Transverse colon (tissue), 4 donors: ENCODE data around the gene MTURN. TPM values are rescaled to one million over a fixed set of nuclear protein-coding genes. Genes with fewer than 3 reads are reported as not detected.

Experiments
- DNase-seq: peaks from one replicate; pipeline ENCODE4 v3.0.0-alpha.2; 2019
- H3K27ac ChIP-seq, 4 donors: fragments of 200-600 bp; sonication (generic); 2 replicates each; pipeline ENCODE4 v1.5.1; 2016 to 2018; ENCODE audit warnings: inconsistent platforms in 4 of 4
- H3K27me3 ChIP-seq: fragments of 200-600 bp; sonication (generic); 2 replicates; pipeline ENCODE4 v1.5.1; 2017; ENCODE audit warnings: inconsistent platforms
- H3K36me3 ChIP-seq, 4 donors: fragments of 200-600 bp; sonication (generic); 2 replicates each; pipeline ENCODE4 v1.5.1; 2017 to 2019; ENCODE audit warnings: inconsistent platforms in 4 of 4
- H3K4me1 ChIP-seq, 4 donors: fragments of 200-600 bp; sonication (generic); 2 replicates each; pipeline ENCODE4 v1.5.1; 2017 to 2020; ENCODE audit warnings: inconsistent platforms in 4 of 4
- H3K4me3 ChIP-seq, 4 donors: fragments of 200-600 bp; sonication (generic); 1 replicate in 1 of 4; 2 replicates in 3 of 4; pipeline versions ENCODE4 v1.5.1 to v1.6.1; 2017 to 2019; ENCODE audit warnings: inconsistent platforms in 4 of 4
- H3K9me3 ChIP-seq, 2 donors: fragments of 200-600 bp; sonication (generic); 2 replicates each; pipeline ENCODE4 v1.5.1; 2017 to 2019; ENCODE audit warnings: inconsistent platforms in 2 of 2
- CTCF ChIP-seq, 5 experiments: fragments of 200-600 bp in 3 of 5; fragments of 450-650 bp in 2 of 5; sonication (generic) in 3 of 5; IDR thresholded peaks; 1 replicate in 2 of 5; 2 replicates in 3 of 5; pipeline ENCODE4 v1.5.1; 2016 to 2017; ENCODE audit warnings: antibody characterized with exemption in 5 of 5, inconsistent platforms in 3 of 5, mild to moderate bottlenecking in 2 of 5, moderate library complexity in 1 of 5
- EP300 ChIP-seq: sonication (generic); formaldehyde crosslinking; IDR thresholded peaks from one replicate; pipeline ENCODE4 v1.6.1; 2017; ENCODE audit warnings: antibody characterized with exemption, low read depth
- POLR2A ChIP-seq: fragments of 450-650 bp; IDR thresholded peaks from one replicate; pipeline ENCODE4 v1.6.1; 2016; ENCODE audit warnings: antibody characterized with exemption, mild to moderate bottlenecking, moderate library complexity
- POLR2AphosphoS5 ChIP-seq, 3 donors: sonication (generic); formaldehyde crosslinking; IDR thresholded peaks; one replicate each; pipeline ENCODE4 v1.6.1; 2016; ENCODE audit warnings: antibody characterized with exemption in 3 of 3
- WGBS, 2 donors: methylation state at CpG; one replicate each; pipeline ENCODE4 v1.1.5; 2018; ENCODE audit warnings: low coverage in 1 of 2; 5-methylcytosine and 5-hydroxymethylcytosine counted together
- in situ Hi-C, 4 donors: fragments of 200-750 bp; cut with MboI; loops; one replicate each; pipeline versions ENCODE4 v1.15.0 to v1.15.1; 2017; ENCODE audit warnings: low sequenced_read_pairs in 3 of 4, low pct_ligation_motif_present in 1 of 4, low pct_unique_long_range_greater_than_20kb in 1 of 4
- intact Hi-C: fragments of 100-400 bp; cut with DNase I; formaldehyde crosslinking; loops from one replicate; pipeline ENCODE4 v1.15.1; 2023; ENCODE audit warnings: low total_unique reads
- total RNA-seq, 4 donors: library from RNA; depleted of rRNA; stranded (reverse); fragments of >200 nt; gene quantifications; one replicate each; pipeline ENCODE4 v1.1.0, GENCODE V29; 2016

The MTURN gene
- total RNA-seq, 4 donors from 2014 or later, result 7.9 to 28.3 (median 15.0) TPM

GRCh38 chr7:30143748-30144251 is 9.0 kb downstream of the MTURN start:
- Histone ChIP-seq H3K4me3 (no peak overlapping the region), H3K27ac (peak overlapping the region in 3 of 4 donors; percentile 22 to 70 (median 56)), H3K36me3 (no peaks in the 10 kb centered on the region), H3K4me1 (peaks cover 0 to 37% (median 20%) of the 10 kb centered on the region in 4 donors), H3K27me3 (no peaks in the 10 kb centered on the region), H3K9me3 (no peaks in the 10 kb centered on the region)
- no peak for DNase-seq
- in situ Hi-C loops (no loop called here), intact Hi-C loops (no loop called here)
- TF ChIP-seq CTCF (IDR thresholded peaks at IDR 0.05) (no peak), POLR2A (no peak)
- WGBS, 2 donors, result 42 to 50% methylated on average over 1 of the region's 1 CpG

GRCh38 chr7:30144657-30145306 is 10.0 kb downstream of the MTURN start:
- no peaks in the 10 kb centered on the region for H3K27me3 ChIP-seq
- no peaks in the 10 kb centered on the region for H3K36me3 ChIP-seq
- intact Hi-C loops, result no loop called here
- peaks cover 0 to 37% (median 20%) of the 10 kb centered on the region in 4 donors for H3K4me1 ChIP-seq
- DNase-seq, result no peak
- no peaks in the 10 kb centered on the region for H3K9me3 ChIP-seq
- 83 to 88% methylated on average over 3 to 5 of the region's 5 CpGs for WGBS, 2 donors
- no peak overlapping the region for H3K27ac ChIP-seq
- in situ Hi-C loops, result no loop called here
- H3K4me3 ChIP-seq, result no peak overlapping the region
- TF ChIP-seq CTCF (IDR thresholded peaks at IDR 0.05) (no peak), POLR2AphosphoS5 (IDR thresholded peaks at IDR 0.05) (no peak), EP300 (no peak), POLR2A (no peak)

GRCh38 chr7:30145426-30145970 is 10.7 kb downstream of the MTURN start:
- Histone ChIP-seq H3K27ac (no peak overlapping the region), H3K27me3 (no peaks in the 10 kb centered on the region), H3K9me3 (no peaks in the 10 kb centered on the region), H3K4me1 (peaks cover 0 to 37% (median 20%) of the 10 kb centered on the region in 4 donors), H3K4me3 (no peak overlapping the region), H3K36me3 (no peaks in the 10 kb centered on the region)
- no peak for DNase-seq
- 81 to 93% methylated on average over 2 to 6 of the region's 6 CpGs for WGBS, 2 donors
- no peak for TF ChIP-seq EP300
- TF ChIP-seq CTCF (IDR thresholded peaks at IDR 0.05), result no peak
- in situ Hi-C loops (no loop called here), intact Hi-C loops (no loop called here)

- Histone ChIP-seq H3K27me3 (no peaks in the 10 kb centered on the region), H3K4me3 (no peak overlapping the region), H3K27ac (no peak overlapping the region), H3K36me3 (no peaks in the 10 kb centered on the region), H3K4me1 (peaks cover 0 to 37% (median 20%) of the 10 kb centered on the region in 4 donors), H3K9me3 (no peaks in the 10 kb centered on the region)
- WGBS, 2 donors, result 79 to 91% methylated on average over 8 to 13 of the region's 13 CpGs
- no peak for DNase-seq
- TF ChIP-seq POLR2AphosphoS5 (IDR thresholded peaks at IDR 0.05) (no peak), CTCF (IDR thresholded peaks at IDR 0.05) (no peak), POLR2A (no peak), EP300 (no peak)
- in situ Hi-C loops, result no loop called here
- intact Hi-C loops, result no loop called here
Observed at GRCh38 chr7:30146127-30146612, 11.4 kb downstream of the MTURN start.
